Uterus (tissue), 2 donors: ENCODE data around the gene CTDSP2.

Experiments
- POLR2A ChIP-seq, 2 donors: fragments of 450-650 bp; IDR thresholded peaks; one replicate each; pipeline ENCODE4 v1.6.1; 2016; ENCODE audit warnings: antibody characterized with exemption in 2 of 2, mild to moderate bottlenecking in 1 of 2, moderate library complexity in 1 of 2
- TF ChIP-seq, protein P1 (sequence below), 4 experiments: fragments of 200-600 bp in 2 of 4; fragments of 450-650 bp in 2 of 4; sonication (generic) in 2 of 4; IDR thresholded peaks; one replicate each; pipeline ENCODE4 v1.5.1; 2016 to 2019; ENCODE audit warnings: antibody characterized with exemption in 4 of 4, mild to moderate bottlenecking in 2 of 4, moderate library complexity in 1 of 4

GRCh38 chr12:57874166-57875108 is 27.9 kb upstream of the CTDSP2 start:
- TF ChIP-seq, protein P1, sequence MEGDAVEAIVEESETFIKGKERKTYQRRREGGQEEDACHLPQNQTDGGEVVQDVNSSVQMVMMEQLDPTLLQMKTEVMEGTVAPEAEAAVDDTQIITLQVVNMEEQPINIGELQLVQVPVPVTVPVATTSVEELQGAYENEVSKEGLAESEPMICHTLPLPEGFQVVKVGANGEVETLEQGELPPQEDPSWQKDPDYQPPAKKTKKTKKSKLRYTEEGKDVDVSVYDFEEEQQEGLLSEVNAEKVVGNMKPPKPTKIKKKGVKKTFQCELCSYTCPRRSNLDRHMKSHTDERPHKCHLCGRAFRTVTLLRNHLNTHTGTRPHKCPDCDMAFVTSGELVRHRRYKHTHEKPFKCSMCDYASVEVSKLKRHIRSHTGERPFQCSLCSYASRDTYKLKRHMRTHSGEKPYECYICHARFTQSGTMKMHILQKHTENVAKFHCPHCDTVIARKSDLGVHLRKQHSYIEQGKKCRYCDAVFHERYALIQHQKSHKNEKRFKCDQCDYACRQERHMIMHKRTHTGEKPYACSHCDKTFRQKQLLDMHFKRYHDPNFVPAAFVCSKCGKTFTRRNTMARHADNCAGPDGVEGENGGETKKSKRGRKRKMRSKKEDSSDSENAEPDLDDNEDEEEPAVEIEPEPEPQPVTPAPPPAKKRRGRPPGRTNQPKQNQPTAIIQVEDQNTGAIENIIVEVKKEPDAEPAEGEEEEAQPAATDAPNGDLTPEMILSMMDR (IDR thresholded peaks at IDR 0.05): no peak
- TF ChIP-seq POLR2A (IDR thresholded peaks at IDR 0.05): no peak
